ENCODE data around the gene SORL1.

SORL1 gene

DNA sequence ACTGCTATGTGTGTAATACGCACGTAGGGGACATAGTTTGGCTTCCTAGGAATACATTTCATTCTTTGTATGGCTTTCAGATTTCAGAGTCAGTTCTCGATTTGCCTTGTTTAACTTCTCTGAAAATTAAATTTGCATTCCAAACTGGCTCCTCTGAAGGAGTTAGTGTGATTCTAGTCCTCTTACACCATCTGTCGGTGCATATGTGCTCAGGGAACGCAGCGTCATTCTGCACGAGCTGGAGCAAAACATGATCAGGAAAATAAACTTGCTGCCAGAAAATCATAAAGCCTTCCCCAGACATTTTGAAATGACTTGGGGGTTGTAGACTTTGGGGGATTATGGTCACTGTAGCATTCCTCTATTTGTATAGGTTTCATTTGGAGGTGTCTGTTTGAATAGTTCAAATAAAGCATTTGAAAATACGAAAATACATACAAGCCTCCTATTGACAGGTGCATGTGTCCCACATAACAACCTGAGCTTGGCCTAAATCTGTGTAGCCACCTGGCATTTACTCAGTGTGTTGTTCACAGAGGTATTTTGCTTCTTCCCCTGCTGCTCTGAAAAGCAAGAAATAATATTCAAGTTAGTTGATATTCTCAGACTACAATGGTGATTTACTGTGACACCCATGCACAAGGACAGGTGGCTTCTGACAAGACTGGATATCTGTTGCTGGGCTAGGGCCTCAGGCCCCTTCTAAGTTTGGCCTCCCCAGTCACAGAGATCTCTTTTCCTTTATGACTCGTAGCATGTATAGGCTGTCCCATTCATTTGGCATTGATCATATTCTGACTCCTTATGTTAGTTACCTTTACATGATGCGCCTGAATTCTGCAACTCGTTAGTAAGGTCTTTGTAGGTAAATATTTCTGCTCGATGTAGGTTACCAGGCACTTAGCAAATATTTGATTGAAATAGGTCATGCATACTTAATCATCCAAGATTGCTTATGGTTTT, 82.3 kb downstream of the SORL1 start:
- H3K27me3 ChIP-seq (ENCODE audit: control insufficient read depth, insufficient read depth, low read length, poor library complexity, severe bottlenecking) = no peaks in the 10 kb centered on the region
- no peaks in the 10 kb centered on the region for H3K9me3 ChIP-seq (ENCODE audit: control insufficient read depth, low read length)
- no peaks in the 10 kb centered on the region for H3K36me3 ChIP-seq (ENCODE audit: control insufficient read depth, insufficient read depth, low read length)
- WGBS, 2 experiments = 92 to 93% methylated on average over 11 to 12 of the region's 12 CpGs
- H3K4me3 ChIP-seq (ENCODE audit: insufficient read depth, low read depth, low read length) = no peak overlapping the region
- no peak overlapping the region for H3K27ac ChIP-seq (ENCODE audit: insufficient read depth, low read depth, low read length, poor library complexity, severe bottlenecking)
- H3K4me1 ChIP-seq (ENCODE audit: control insufficient read depth, insufficient read depth, low read length) = no peaks in the 10 kb centered on the region

DNA sequence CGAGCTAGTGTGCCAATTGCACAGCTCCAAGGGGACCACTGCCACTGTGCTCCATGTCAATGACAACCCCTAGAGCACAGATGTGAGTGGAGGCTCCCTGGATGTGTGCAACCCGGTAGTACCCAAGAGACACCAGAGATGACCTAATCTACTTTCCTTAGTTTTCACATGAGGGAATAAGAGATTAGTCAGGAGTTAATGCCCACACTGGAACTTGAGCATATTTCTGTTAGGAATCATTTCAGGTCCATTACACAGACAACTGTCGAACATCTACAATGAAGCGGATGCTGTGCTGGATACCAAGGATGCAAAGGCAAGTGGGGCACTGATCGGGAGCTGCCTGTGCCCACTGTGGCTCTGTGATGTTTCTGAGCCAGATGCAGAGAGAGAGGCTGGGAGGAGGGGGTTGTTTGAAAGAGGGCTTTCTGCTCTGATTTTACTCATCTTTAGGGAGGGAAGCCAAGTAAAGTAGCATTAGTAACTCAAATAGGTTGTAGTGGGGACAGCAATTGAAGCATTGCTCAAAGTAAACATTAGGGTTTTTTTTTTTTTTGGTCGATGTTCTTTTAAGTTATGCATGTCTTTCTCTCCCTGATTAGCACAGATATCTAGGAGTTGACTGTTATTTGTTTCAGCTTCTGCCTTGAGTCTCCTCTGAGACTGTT, 83.1 kb downstream of the SORL1 start:
- Histone ChIP-seq H3K9me3 (ENCODE audit: control insufficient read depth, low read length) (no peaks in the 10 kb centered on the region), H3K27me3 (ENCODE audit: control insufficient read depth, insufficient read depth, low read length, poor library complexity, severe bottlenecking) (no peaks in the 10 kb centered on the region), H3K4me1 (ENCODE audit: control insufficient read depth, insufficient read depth, low read length) (no peaks in the 10 kb centered on the region), H3K27ac (ENCODE audit: insufficient read depth, low read depth, low read length, poor library complexity, severe bottlenecking) (no peak overlapping the region), H3K4me3 (ENCODE audit: insufficient read depth, low read depth, low read length) (no peak overlapping the region), H3K36me3 (ENCODE audit: control insufficient read depth, insufficient read depth, low read length) (no peaks in the 10 kb centered on the region)
- WGBS, 2 experiments = 75 to 76% methylated on average over 6 of the region's 6 CpGs

DNA sequence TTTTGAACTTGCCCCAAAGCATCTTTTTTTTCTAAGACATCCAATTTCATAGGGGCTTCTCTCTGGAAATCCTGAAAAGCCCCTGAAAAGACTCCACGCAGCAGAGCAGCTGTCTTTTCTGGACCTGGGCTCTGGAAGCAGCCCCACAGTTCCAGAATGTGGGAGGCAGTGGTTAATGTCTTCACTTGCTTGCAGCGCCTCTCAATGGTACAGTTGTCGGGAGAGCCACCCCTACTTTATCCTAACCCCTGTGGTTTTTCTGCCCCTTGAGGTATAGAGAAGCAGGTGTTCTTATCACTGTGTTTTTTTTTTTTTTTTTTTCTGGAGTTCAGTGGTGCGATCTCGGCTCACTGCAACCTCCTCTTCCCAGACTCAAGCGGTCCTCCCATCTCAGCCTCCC, 84.0 kb downstream of the SORL1 start:
- 85 to 86% methylated on average over 5 to 6 of the region's 6 CpGs for WGBS, 2 experiments
- no peak overlapping the region for H3K4me3 ChIP-seq (ENCODE audit: insufficient read depth, low read depth, low read length)
- no peaks in the 10 kb centered on the region for H3K4me1 ChIP-seq (ENCODE audit: control insufficient read depth, insufficient read depth, low read length)
- H3K9me3 ChIP-seq (ENCODE audit: control insufficient read depth, low read length) = no peaks in the 10 kb centered on the region
- no peak overlapping the region for H3K27ac ChIP-seq (ENCODE audit: insufficient read depth, low read depth, low read length, poor library complexity, severe bottlenecking)
- no peaks in the 10 kb centered on the region for H3K27me3 ChIP-seq (ENCODE audit: control insufficient read depth, insufficient read depth, low read length, poor library complexity, severe bottlenecking)
- H3K36me3 ChIP-seq (ENCODE audit: control insufficient read depth, insufficient read depth, low read length) = no peaks in the 10 kb centered on the region

DNA sequence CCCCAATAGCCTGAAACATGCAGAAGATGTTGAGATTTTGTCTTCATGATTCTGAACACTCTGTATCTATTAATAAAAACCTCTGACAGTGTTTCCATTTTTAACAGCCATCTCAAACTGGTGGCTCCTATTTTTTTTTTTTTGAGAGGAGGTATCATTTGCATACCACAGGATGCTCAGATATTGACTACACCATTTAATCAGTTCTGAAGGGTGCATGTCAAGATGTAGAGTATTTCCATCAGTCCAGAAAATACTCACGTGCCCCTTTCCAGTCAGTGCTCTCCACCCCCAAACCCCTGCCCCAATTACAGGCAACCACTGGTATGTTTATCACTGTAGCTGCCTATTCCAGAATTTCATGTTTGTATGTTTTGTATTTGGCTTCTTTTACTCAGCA, 85.9 kb downstream of the SORL1 start:
- 100% methylated on average over 1 of the region's 1 CpG for WGBS, 2 experiments
- H3K9me3 ChIP-seq (ENCODE audit: control insufficient read depth, low read length) = no peaks in the 10 kb centered on the region
- no peaks in the 10 kb centered on the region for H3K36me3 ChIP-seq (ENCODE audit: control insufficient read depth, insufficient read depth, low read length)
- H3K4me3 ChIP-seq (ENCODE audit: insufficient read depth, low read depth, low read length) = no peak overlapping the region
- H3K27me3 ChIP-seq (ENCODE audit: control insufficient read depth, insufficient read depth, low read length, poor library complexity, severe bottlenecking) = no peaks in the 10 kb centered on the region
- H3K27ac ChIP-seq (ENCODE audit: insufficient read depth, low read depth, low read length, poor library complexity, severe bottlenecking) = no peak overlapping the region
- H3K4me1 ChIP-seq (ENCODE audit: control insufficient read depth, insufficient read depth, low read length) = no peaks in the 10 kb centered on the region

DNA sequence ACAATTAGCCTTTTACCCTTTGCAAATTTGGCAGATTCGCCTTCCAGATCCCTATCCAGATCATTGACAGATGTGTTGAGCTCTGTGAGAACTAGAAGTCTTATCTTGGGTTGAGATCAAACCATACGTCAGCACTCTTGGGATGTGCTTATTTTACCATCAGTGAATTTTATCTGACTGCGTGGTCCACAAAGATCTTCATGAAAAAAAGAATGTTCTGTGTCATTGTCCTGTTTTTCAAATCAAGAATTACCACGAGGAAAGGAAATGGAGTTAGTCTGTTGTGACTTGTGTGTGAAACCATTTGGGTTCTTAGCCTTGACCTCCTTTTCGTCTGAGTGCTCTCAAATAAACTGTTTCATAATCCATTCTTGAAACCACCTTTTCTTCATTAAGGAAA, 86.9 kb downstream of the SORL1 start:
- whole genome bisulfite sequencing, 2 experiments = 97 to 100% methylated on average over 4 to 5 of the region's 5 CpGs
- Histone ChIP-seq H3K9me3 (ENCODE audit: control insufficient read depth, low read length) (no peaks in the 10 kb centered on the region), H3K27me3 (ENCODE audit: control insufficient read depth, insufficient read depth, low read length, poor library complexity, severe bottlenecking) (no peaks in the 10 kb centered on the region), H3K4me3 (ENCODE audit: insufficient read depth, low read depth, low read length) (no peak overlapping the region), H3K36me3 (ENCODE audit: control insufficient read depth, insufficient read depth, low read length) (no peaks in the 10 kb centered on the region), H3K27ac (ENCODE audit: insufficient read depth, low read depth, low read length, poor library complexity, severe bottlenecking) (no peak overlapping the region), H3K4me1 (ENCODE audit: control insufficient read depth, insufficient read depth, low read length) (no peaks in the 10 kb centered on the region)

DNA sequence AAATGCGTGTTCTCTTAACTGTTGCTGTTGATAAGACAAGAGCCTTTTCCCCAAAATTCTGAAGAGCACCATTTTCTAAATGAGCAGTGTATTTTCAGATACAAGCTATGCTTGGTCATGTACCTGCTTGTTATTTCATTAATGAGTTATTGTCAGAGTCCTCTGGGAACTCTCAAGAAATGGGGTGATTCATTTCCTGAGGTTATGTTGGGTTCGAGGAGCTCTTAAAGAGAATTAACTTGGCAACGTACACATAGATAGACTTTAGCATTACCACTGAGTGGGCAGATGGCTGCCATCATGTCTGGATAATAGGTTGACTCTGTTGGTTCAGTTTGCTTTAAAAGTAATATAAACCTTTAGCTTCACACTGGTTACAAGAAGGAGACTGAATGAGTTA, 88.5 kb downstream of the SORL1 start:
- no peak overlapping the region for H3K4me3 ChIP-seq (ENCODE audit: insufficient read depth, low read depth, low read length)
- H3K9me3 ChIP-seq (ENCODE audit: control insufficient read depth, low read length) = no peaks in the 10 kb centered on the region
- H3K36me3 ChIP-seq (ENCODE audit: control insufficient read depth, insufficient read depth, low read length) = no peaks in the 10 kb centered on the region
- 96 to 97% methylated on average over 3 of the region's 3 CpGs for WGBS, 2 experiments
- H3K27me3 ChIP-seq (ENCODE audit: control insufficient read depth, insufficient read depth, low read length, poor library complexity, severe bottlenecking) = no peaks in the 10 kb centered on the region
- H3K4me1 ChIP-seq (ENCODE audit: control insufficient read depth, insufficient read depth, low read length) = no peaks in the 10 kb centered on the region
- no peak overlapping the region for H3K27ac ChIP-seq (ENCODE audit: insufficient read depth, low read depth, low read length, poor library complexity, severe bottlenecking)

DNA sequence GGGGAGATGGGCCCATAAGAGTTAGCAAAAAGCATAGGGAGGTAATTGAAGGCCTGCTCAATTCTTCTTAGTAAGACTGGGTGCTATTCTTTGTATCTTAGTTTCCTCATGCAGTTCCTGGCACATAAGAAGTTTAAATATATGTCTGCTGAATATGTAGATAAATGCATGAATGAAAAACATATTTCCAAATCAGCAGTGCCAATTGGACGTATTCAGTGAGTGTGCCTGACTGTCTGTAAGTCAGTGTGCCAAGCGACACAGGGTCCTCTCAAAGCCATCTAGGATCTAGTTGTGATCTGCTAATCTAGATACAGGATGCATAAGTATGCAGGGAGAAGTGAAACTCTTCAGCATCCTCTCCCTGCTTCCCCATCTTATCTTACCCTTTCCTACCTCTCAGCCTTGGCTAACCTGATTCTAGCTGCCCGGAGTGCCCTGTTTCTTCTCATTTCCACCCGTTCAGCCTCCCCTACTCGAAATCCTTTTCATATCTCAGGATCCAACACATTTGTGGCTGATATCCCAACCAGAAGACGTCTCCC, 91.8 kb downstream of the SORL1 start:
- no peak overlapping the region for H3K27ac ChIP-seq (ENCODE audit: insufficient read depth, low read depth, low read length, poor library complexity, severe bottlenecking)
- no peaks in the 10 kb centered on the region for H3K4me1 ChIP-seq (ENCODE audit: control insufficient read depth, insufficient read depth, low read length)
- no peaks in the 10 kb centered on the region for H3K27me3 ChIP-seq (ENCODE audit: control insufficient read depth, insufficient read depth, low read length, poor library complexity, severe bottlenecking)
- H3K9me3 ChIP-seq (ENCODE audit: control insufficient read depth, low read length) = no peaks in the 10 kb centered on the region
- 94 to 95% methylated on average over 6 of the region's 6 CpGs for WGBS, 2 experiments
- H3K36me3 ChIP-seq (ENCODE audit: control insufficient read depth, insufficient read depth, low read length) = no peaks in the 10 kb centered on the region
- no peak overlapping the region for H3K4me3 ChIP-seq (ENCODE audit: insufficient read depth, low read depth, low read length)

DNA sequence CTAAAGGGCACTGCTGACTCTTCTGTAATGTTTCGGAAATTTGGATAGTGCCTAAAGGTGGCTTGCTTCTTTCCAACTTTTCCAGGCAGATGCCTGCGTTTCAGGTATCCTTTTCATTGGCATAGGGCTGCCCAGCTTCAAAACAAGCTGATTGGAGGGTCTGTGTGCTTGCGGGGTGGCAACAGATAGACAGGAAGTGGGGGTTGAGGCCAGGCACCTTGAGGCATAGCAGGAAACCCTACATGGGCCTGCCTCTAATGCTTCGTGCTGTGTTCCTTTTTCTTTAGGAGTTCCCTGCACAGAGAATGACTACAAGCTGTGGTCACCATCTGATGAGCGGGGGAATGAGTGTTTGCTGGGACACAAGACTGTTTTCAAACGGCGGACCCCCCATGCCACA, 92.8 kb downstream of the SORL1 start:
- no peaks in the 10 kb centered on the region for H3K27me3 ChIP-seq (ENCODE audit: control insufficient read depth, insufficient read depth, low read length, poor library complexity, severe bottlenecking)
- WGBS, 2 experiments = 89 to 93% methylated on average over 7 of the region's 7 CpGs
- H3K4me1 ChIP-seq (ENCODE audit: control insufficient read depth, insufficient read depth, low read length) = no peaks in the 10 kb centered on the region
- no peaks in the 10 kb centered on the region for H3K36me3 ChIP-seq (ENCODE audit: control insufficient read depth, insufficient read depth, low read length)
- H3K4me3 ChIP-seq (ENCODE audit: insufficient read depth, low read depth, low read length) = no peak overlapping the region
- H3K9me3 ChIP-seq (ENCODE audit: control insufficient read depth, low read length) = no peaks in the 10 kb centered on the region
- H3K27ac ChIP-seq (ENCODE audit: insufficient read depth, low read depth, low read length, poor library complexity, severe bottlenecking) = no peak overlapping the region

DNA sequence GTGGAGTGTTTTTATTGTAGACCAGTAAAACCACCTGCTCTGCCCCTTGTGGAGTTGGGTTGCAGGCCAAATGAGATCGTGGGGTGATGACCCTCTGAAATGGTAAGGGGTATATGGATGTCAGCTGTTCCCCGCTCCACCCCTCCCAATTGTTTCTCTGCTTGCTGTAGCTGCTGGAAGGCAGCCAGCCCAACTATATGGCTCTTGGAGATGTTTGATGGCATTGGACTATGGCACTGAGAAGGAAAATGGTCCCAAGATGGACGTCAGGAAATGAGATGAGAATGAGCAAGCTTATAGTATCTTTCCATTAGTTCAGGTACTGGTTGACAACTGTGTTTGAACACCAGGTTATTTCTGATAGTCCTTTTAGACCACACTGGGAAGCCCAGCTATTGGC, 95.5 kb downstream of the SORL1 start:
- H3K36me3 ChIP-seq (ENCODE audit: control insufficient read depth, insufficient read depth, low read length) = no peaks in the 10 kb centered on the region
- no peaks in the 10 kb centered on the region for H3K27me3 ChIP-seq (ENCODE audit: control insufficient read depth, insufficient read depth, low read length, poor library complexity, severe bottlenecking)
- H3K27ac ChIP-seq (ENCODE audit: insufficient read depth, low read depth, low read length, poor library complexity, severe bottlenecking) = no peak overlapping the region
- no peak overlapping the region for H3K4me3 ChIP-seq (ENCODE audit: insufficient read depth, low read depth, low read length)
- H3K9me3 ChIP-seq (ENCODE audit: control insufficient read depth, low read length) = no peaks in the 10 kb centered on the region
- WGBS, 2 experiments = 92 to 98% methylated on average over 3 of the region's 3 CpGs
- H3K4me1 ChIP-seq (ENCODE audit: control insufficient read depth, insufficient read depth, low read length) = no peaks in the 10 kb centered on the region

DNA sequence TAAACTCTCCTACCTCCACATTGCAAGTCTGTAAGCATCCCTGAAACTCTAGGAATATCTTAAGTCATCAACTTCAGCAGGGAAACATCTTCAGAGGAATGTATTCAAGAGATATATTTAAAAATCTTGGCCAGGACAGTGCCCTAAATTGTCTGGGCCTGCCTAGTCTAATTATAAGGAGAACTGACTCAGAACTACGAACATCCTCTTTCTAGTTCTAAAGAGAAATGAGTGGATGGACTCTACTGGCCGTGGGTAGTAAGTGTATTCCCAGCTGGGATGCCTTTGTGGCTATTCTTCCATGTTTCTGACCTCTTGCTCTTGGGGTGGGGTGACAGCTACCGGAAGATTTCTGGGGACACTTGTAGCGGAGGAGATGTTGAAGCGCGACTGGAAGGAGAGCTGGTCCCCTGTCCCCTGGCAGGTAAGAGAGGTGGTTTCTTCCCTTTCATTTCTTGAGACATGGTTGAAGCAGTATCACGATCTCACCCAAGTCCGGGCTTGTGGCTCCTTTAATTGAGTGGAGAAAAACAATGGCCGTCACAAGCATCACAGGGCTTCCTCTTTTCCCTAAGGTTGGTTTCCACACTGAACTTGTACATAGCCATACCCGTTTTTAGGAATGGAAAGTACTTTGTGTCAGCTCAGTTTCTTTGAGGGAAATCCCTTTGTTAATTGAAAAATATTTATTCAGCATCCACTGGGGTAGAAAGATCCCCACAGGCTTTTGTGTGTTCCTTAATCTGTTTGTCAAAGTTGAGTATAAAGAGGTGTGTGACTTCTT, 98.3 kb downstream of the SORL1 start:
- H3K4me3 ChIP-seq (ENCODE audit: insufficient read depth, low read depth, low read length) = no peak overlapping the region
- no peaks in the 10 kb centered on the region for H3K27me3 ChIP-seq (ENCODE audit: control insufficient read depth, insufficient read depth, low read length, poor library complexity, severe bottlenecking)
- no peaks in the 10 kb centered on the region for H3K9me3 ChIP-seq (ENCODE audit: control insufficient read depth, low read length)
- no peak overlapping the region for H3K27ac ChIP-seq (ENCODE audit: insufficient read depth, low read depth, low read length, poor library complexity, severe bottlenecking)
- WGBS, 2 experiments = 95% methylated on average over 10 of the region's 10 CpGs
- peaks cover 8% of the 10 kb centered on the region for H3K4me1 ChIP-seq (ENCODE audit: control insufficient read depth, insufficient read depth, low read length)
- H3K36me3 ChIP-seq (ENCODE audit: control insufficient read depth, insufficient read depth, low read length) = no peaks in the 10 kb centered on the region
